Globus pallidus (tissue), 1 donor: ENCODE results near the gene NCF2.
A peak's percentile ranks its signal among the peaks of the same experiment; 100 is the strongest.

ENCODE experiments used
- DNase-seq: peaks from one replicate; pipeline ENCODE4 v3.0.0-alpha.2; 2015; ENCODE audit warnings: low spot score

Gene NCF2

DNA sequence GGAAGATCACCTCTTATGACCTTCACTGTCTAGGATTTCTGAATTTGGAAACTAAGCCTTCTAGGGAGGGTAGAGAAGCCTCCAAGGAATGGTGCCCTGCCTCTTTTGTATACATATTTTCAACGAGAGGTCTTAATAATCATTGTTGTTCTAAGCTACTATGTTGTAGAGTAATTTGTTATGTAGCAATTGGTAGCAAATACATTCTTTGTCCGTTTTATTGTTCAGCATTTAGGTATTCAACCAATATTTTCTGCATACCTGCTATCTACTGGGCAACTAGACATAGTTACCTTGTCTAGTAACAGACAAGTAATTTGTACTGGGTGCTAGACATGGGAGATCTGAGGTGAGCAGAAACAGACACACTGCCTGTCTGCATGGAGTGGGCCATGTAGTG is 20.8 kb upstream of the NCF2 start:
- no peak for DNase-seq

DNA sequence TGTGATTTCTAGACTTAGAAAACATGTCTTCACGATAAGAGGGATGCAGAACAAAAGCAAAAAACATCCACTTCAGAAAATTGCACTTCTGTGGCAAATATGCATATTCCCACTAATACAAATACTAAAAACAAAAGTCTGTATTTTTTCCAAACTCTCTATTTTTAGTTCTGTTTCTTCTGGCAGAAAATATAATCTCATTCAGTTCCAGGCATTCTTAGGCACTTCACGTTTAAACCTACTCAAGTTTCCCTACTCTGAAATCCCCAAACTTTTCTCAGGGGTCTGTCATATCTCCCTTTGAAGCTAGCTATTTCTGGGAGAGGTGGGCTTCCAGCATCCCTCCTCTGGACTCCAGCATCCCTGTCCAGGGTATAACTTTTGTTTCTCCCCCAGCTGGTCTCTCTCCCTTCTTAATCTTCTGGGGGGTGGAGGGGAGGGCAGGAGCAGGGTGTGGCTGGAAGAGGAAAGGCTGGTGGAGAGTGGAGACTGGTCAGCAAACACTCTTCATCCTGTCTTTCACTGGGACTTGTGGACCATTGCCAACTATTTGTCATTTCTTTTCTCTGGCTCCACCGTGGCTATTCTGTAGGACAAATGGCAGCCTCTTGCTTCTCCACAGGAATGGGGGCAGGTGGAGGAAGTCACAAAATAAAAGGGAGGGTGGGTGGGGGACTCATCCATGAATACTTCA is 19.6 kb upstream of the NCF2 start:
- no peak for DNase-seq

DNA sequence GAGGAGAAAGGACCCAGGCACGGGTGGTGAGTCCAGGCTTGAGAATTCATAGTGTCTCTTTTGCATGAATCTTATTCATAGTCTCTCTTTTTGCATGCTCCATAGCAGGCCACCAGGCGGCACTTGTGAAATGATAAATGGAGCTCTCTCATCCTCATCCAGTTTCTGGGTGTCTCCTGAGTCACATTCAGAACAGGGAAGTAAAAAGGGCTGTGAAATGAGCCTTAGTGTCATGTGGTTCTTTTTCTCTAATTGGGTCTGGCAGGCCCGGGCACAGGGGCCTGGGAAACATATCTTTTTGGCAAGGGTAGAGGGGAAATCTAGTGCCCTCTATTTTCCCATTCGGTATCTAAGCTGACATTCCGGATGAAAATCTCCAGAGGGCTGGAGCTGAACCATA is 19.1 kb upstream of the NCF2 start:
- peak; percentile 81 for DNase-seq

DNA sequence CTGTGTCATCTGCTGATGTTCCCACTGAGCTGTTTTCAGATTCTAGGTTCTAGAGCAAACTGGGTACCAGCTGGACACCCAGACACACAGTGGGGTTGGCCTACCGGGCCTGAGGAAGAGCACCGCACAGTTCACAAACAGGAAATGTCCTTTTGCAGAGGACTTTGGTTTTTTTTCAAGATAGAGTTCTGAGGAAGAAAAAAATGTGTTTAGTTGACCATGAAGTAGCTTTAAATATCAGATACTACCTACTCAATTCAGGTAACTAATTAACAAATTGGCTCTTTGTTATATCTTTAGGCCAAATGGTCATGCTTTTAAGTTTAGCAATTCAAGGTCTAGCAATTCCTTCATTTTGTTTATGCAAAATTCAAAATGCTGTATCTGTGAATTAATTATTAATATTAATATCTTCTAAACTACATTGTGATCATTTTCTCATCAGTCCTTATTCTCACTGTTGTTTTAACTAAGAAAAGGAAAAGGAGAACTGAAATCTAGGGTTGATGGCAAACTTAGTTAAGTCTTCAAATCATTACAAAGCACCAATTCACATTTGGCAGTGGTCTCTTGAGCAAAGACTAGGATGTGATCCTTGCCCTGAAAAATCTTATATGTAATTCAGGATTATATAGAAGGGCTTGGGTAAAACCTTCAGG is 17.2 kb upstream of the NCF2 start:
- DNase-seq: no peak

DNA sequence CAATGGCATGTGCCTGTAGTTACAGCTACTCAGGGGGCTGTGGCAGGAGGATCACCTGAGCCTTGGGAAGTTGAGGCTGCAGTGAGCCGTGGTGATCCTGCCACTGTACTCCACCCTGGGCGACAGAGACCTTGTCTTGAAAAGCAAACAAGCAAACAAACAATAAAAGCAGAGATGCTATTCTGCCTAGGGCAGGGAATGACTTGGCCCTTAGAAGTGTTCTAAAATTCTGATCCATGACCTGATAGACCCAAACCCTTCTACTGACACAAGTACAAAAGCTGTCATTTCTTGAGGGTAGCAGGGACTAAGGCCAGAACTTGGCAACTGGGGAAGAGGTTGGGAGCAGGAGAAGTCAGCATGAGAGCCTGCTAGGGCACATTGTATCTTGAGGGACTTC is 15.6 kb upstream of the NCF2 start:
- no peak for DNase-seq

DNA sequence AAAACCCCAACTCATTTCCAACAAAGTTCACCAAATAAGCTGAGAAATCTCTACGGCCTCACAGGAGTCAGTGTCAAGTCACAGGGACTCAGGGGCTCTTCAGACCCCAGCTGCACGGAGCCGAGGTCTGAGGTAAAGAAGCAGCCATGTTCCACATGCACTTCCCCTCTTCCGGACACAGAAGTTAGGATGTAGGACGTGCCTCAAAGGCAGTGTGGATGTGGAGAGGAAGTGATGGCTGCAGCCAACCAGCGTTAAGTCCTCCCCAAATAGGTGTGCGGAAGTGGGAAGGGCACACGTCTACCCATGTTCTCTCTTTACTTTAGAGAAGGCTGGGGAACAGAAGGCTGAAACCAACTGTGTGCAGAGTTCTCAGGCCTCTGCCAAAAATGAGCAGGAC is 14.6 kb upstream of the NCF2 start:
- DNase-seq: no peak

DNA sequence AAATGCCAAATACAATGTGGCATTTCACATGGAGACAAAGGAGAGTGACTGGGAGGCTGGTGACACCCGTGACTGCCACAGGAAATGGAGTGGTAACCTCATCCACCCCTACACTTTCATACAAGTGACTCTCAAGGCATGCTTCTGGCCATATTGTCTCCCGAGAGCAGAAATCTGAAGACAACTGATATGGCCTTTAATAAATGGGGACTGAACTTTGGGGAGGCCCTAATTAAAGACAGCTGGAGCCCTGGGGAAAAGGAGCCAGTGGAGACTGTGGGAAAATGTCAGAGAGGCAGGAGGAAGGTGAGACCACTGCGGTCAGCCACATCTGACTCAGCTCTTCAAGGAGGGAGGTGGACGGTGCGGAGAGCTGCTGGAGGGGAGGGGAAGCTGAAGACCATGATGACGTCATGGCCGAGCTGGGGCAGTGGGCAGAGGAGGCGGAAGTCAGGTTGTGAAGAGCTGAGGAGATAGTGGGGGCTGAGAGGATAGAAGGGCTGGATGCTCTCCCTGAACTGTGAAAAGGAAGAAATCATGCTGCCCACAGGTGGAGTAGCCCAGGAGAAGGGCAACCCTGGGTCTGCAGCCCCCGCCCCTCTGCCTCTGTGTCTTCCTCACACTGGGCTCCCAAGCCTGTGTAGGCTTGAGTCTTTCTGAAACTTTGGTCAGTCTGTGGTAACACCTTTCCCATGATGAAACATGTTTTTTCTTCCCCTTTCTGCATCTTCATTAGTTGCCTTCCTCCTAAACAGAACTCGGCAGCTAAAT is 14.0 kb upstream of the NCF2 start:
- no peak for DNase-seq

DNA sequence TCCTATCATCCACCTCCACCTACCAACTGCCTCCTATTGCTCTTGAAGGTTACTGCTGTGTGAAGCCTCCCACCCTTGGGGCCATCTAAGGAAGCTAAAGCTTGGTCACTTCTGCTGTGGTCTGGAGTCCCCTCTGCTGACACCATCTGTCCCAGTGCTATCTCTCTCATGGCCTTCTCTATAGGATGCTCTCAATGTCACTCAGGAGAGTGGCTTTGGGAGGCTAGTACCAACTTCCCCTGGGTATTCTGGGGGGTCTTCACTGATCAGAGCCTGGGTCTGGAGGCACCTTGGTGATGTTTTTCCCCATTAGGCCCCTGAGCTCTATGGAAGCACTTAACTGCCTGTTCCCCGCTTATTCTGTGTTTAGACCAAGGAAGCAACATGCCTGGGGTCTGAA is 12.3 kb upstream of the NCF2 start:
- DNase-seq: no peak

DNA sequence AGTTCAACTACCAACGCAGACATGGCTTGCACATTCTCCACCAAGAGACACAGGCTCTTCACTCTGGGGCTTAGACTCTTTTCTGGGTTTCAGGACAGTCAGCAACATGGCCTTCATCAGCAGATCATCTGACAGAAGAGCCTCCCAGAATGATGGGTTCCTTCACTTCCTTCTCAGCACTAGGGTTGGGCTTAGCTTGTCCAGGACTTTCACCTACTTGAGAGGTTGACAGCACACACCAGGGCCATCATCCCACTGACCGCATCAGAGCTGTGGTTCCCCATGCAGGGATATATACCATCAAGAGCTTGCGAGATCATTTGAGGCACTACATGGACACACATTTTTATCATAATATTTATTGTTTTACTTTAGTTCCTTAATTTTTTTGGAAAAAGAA is 10.4 kb upstream of the NCF2 start:
- no peak for DNase-seq

DNA sequence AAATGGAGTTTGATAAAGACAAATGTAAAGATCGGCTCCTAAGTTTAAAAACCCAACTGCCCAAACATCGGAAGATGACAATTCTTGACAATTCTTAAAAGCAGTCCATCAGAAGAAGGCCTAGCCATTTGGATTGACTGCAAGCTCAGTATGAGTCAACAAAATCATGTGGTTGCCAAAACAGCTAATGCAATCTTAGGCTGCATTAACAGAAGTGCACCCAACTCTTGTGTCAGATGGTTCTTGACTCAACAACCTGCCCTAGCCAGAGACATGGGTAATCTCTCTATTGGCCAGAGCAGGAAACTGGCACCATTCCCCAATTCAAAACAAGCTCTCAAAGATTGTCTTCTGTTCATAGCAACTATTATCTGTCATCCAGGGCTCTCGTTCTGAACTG is 9.9 kb upstream of the NCF2 start:
- no peak for DNase-seq

DNA sequence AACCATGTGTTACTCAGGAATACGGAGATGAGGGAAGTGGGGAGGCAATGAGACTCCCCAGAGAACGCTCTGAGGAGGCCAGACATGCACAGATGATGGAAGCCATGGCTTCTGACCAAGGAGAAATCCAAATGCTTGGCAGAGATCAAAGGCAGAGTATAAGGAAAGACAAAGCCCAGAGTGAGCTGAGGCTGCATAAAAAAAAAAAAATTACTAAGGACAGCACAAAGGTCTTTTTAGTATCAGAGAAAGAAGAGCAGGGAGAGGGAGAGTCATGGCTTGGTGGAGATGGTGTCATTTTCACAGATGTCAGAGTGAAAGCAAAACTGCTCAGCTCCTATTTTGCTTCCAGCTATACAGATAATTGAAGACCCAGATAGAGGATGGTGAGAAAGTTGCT is 8.1 kb upstream of the NCF2 start:
- peak; percentile 60 for DNase-seq

DNA sequence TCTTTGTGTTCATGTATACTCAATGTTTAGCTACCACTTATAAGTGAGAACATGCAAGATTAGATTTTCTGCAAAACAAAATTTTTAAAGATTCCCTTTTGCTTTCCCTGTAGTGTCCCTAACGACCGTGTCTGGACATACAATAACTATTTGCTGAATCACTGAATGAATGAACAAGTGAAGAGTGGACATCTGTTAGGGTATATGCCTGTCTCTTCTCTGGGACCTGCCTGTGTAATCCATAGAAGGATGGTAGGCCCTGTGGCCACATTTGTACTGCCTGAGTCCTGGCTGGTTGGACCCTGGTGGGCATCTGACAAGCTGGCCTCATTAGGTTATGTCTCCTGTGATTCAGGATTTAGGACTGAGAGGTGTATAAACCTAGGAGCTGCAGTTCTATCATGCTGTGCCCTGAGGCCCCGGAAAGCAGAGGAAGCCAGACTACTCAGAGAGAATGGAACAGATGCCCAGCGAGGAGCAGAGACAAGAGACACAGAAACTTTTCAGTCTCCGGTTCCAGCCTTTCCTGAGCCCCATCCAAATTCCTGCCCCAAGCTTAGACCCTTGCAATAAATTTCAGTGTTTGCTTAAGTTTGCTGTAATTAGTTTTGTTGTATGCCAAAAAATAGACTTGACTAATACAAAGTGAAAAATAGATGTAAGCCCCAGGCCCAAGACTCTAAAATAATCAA is 7.5 kb upstream of the NCF2 start:
- DNase-seq: peak; percentile 52

DNA sequence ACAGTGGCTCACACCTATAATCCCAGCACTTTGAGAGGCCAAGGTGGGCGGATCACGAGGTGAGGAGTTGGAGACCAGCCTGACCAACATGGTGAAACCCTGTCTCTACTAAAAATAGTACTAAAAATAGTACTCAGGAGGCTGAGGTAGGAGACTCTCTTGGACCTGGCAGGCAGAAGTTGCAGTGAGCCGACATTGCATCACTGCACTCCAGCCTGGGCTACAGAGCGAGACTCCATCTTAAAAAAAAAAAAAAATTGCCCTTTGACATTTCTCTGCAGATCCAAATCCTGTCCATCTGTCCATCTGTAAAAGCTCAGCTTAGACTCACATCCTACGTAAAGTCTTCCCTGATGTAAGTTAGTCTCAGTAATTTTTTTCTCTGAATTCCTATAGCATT is 6.2 kb upstream of the NCF2 start:
- DNase-seq: no peak

DNA sequence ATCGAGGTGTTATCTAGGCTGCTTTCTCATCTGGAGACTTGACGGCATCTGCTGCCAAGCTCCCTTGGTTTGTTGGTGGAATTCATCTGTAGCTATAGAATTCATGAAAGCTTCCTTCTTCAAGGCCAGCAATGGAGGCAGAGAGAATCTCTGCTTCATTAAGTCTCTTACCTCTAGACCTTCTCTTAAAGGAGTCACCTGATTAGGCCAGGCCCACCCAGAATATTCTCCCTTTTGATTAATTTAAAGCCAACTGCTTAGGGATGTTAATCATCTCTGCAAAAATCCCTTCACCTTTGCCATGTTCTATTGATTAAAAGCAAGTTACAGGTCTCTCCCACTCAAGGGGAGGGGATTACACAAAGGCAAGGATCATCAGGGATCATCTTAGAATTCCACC is 5.3 kb upstream of the NCF2 start:
- DNase-seq: no peak

DNA sequence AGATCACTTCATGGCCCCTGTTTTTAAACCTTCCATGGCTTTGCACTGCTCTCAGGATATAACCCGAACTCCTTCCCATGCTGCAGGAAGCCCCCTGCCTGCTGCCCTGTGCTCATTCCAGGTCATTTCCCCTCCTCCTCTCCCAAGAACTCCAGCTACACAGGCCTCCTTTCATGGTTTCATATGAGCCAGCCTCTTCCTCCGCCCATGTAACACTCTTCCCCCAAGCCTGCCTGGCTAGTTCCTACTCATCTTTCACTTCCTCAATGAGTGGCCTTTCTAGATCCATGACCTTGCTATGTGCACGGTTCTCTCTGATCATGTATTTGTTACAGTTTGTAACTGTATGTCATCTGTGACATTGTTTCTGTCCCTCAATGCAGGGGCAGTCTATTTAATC is 3.1 kb upstream of the NCF2 start:
- DNase-seq: peak; percentile 59

DNA sequence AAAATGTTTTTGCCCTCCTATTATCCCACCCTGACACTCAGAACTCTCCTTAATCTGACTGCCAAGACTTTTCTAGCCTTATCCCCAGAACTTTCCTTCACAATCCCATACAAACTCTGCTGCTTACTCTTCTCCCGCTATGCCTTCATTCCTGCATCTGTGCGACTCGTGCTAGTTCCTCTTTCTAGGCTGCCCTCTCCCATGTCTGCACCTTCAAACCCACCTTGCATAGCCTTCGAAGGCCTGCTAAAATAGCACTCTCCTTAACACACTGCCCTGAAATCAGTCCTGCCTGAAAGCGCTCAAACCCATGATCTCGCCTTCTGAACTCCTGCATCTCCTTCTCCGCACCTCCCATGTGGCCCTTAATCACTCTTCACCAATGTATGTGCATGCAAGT is 2.5 kb upstream of the NCF2 start:
- DNase-seq: no peak

DNA sequence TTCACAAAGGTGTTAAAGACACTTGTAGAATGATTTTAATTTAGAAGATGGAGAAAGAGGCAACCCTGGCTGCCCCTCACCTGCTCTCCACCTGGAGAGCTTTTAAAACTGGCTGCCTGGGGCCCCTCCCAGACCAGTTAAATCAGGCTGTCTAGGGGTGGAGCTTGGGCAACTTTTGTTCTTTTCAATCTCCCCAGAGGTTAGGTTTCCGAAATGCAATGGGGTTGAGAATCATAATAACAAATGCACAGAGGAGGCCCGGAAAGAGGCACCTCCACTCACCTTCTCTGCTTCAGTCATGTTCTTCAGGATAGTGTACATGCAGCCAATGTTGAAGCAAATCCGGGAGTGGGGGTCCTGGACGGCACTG is 400 bp downstream of the NCF2 start:
- DNase-seq: no peak

DNA sequence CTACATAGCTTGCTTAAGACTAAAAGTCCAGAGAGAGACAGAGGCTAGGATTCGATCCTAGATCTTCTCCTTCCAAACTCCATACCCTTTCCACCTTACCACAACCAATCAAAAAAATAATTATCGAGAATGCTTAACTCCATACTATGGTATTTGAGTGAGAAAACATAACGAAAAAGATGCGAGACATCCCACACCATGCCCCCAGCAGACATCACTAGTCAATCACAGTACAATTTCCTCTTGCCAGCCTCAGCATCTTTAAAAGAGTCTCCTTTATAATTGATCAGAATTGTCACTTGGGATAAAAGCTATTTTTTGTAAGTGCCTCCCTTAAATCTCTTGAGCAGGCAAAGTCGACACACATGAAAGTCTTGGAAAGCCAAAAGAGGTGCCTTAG is 875 bp downstream of the NCF2 start:
- DNase-seq: no peak

DNA sequence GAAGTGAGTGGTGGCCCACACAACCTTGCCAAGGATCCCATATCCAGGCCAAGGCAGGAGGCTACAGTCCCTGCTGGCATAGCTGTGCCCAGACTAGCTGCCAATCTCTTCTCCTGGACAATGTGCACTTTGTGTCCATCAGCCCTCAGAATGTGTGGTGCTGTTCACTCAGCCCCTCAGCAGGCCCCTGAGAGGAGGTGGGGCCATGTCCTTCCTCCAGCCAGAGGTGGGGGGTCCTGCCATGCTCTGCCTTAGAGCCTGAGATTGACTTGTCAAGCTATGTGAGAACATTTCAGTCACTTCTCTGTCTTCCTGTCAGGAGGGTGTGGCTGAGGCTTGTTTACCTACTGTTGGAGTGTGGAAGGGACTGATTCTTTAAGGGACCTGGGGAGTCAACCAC is 1.4 kb downstream of the NCF2 start:
- peak; percentile 77 for DNase-seq

DNA sequence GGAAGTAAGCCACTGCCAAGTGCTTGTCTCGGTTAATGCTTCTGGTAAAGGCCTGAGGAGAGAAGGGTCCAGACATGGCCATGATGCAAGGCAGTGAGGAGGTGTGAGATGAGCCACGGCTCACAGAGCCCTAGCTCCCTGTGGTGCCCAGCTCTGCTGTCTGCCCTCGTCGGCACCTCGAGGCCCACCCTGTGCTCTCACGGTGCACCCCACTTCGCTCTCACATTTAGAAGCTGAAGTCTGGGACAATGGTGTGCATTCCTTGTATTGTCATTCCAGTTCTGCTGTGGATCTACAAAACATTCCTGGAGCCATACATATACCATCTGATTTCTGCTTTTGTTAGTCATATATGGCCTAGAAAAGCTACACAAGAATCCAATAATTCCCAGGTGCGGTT is 3.3 kb downstream of the NCF2 start:
- no peak for DNase-seq

DNA sequence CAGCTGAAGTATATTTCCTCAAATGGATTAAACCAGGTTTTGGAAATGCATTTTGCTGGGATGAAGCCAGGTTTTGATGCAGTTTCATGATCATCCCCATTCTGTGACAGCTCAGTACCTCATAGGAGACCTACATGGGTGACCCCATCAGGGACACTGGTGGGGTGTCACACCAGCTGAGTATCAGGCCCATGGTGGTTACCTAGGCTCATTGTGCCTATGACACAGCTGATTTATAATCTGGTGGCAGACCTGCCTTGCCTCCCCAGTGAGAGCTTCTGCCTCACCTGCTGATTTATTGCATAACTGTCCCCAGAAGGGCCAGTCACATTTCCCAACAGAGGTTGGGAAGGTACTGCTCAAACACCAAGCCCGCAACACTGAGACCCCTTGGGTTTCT is 3.8 kb downstream of the NCF2 start:
- no peak for DNase-seq

DNA sequence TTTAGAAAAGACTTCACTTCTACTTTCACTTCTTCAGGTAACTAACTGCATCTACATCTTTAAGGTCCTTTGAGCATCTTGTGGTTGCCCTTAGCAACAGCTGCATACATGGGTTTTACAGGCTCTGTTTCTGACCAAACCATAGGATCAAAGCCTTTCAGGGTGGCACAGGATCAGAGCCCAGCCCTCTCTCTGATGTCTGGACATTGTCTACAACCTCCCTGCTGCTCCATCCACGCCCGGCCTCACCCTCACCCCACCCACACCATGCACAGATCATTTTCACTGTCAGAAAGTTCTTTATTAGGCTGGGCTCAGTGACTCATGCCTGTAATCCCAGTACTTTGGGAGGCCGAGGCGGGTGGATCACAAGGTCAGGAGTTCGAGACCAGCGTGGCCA is 5.2 kb downstream of the NCF2 start:
- no peak for DNase-seq

DNA sequence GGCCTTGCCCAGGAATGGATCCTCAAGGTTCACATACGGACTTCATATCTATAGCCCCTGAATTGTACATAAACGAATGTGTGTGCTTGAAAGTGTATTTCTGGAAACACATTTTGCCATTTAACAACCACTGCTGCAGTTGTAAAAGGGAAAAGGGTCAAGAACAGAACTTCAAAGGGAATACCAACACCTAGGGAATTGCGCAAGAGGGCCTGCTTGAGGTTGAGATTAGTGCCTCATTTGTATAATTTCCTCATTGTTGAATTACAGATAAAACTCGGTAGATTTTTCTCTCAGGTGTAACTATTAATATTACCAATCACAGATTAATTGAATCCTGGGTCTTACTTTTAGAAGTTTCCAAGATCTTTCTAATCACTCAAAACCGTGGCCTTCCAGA is 6.1 kb downstream of the NCF2 start:
- no peak for DNase-seq
